H9 (cell line): ENCODE results near the gene SMCHD1. TPM values are rescaled to one million over a fixed set of nuclear protein-coding genes. Genes with fewer than 3 reads are reported as not detected.
A peak's percentile ranks its signal among the peaks of the same experiment; 100 is the strongest.

Experiments used
- DNase-seq: peaks from one replicate; pipeline ENCODE4 v3.0.0-alpha.2; 2017
- H2AFZ ChIP-seq: one replicate; pipeline ENCODE4 v1.6.1; 2013; ENCODE audit warnings: mild to moderate bottlenecking, low read length, control low read depth, moderate library complexity
- H2AK5ac ChIP-seq: 2 replicates; pipeline ENCODE4 v1.6.1; 2013; ENCODE audit warnings: low read length, control low read depth, mixed read lengths; ENCODE audit not compliant: insufficient read length
- H2BK120ac ChIP-seq: one replicate; pipeline ENCODE4 v1.6.1; 2013; ENCODE audit warnings: low read depth, mild to moderate bottlenecking, low read length, control low read depth, inconsistent platforms; ENCODE audit not compliant: poor library complexity, severe bottlenecking
- H2BK12ac ChIP-seq: 2 replicates; pipeline ENCODE4 v1.6.1; 2013; ENCODE audit warnings: low read length, control low read depth, mixed read lengths, low read depth; ENCODE audit not compliant: insufficient read length
- H2BK15ac ChIP-seq: 2 replicates; pipeline ENCODE4 v1.6.1; 2013; ENCODE audit warnings: low read depth, low read length, control low read depth
- H2BK20ac ChIP-seq: one replicate; pipeline ENCODE4 v1.6.1; 2013; ENCODE audit warnings: low read depth, mild to moderate bottlenecking, low read length, control low read depth, inconsistent platforms; ENCODE audit not compliant: poor library complexity, severe bottlenecking
- H2BK5ac ChIP-seq: 2 replicates; pipeline ENCODE4 v1.6.1; 2013; ENCODE audit warnings: low read length, control low read depth, mixed read lengths; ENCODE audit not compliant: insufficient read length
- H3K14ac ChIP-seq: 2 replicates; pipeline ENCODE4 v1.6.1; 2013; ENCODE audit warnings: low read length, control low read depth; ENCODE audit not compliant: insufficient read depth
- H3K18ac ChIP-seq: 2 replicates; pipeline ENCODE4 v1.6.1; 2013; ENCODE audit warnings: low read depth, mild to moderate bottlenecking, mixed read lengths, low read length, control low read depth; ENCODE audit not compliant: insufficient read length
- H3K23ac ChIP-seq: 2 replicates; pipeline ENCODE4 v1.6.1; 2013; ENCODE audit warnings: low read length, control low read depth, mixed read lengths, low read depth; ENCODE audit not compliant: insufficient read length
- H3K23me2 ChIP-seq: 2 replicates; pipeline ENCODE4 v1.6.1; 2013; ENCODE audit warnings: low read depth, mild to moderate bottlenecking, mixed read lengths, low read length, control low read depth; ENCODE audit not compliant: insufficient read length, poor library complexity, severe bottlenecking
- H3K27ac ChIP-seq: 2 replicates; pipeline ENCODE4 v1.5.1; 2013; ENCODE audit warnings: low read length, control low read depth, mixed read lengths, low read depth; ENCODE audit not compliant: insufficient read length
- H3K27me3 ChIP-seq: 2 replicates; pipeline ENCODE4 v1.6.1; 2013; ENCODE audit warnings: low read length, control low read depth, inconsistent platforms; ENCODE audit not compliant: insufficient read depth
- H3K4ac ChIP-seq: 2 replicates; pipeline ENCODE4 v1.6.1; 2013; ENCODE audit warnings: low read depth, mild to moderate bottlenecking, control low read depth, inconsistent platforms, low read length, moderate library complexity
- H3K4me1 ChIP-seq: 2 replicates; pipeline ENCODE4 v1.6.1; 2013; ENCODE audit warnings: low read length, control low read depth, inconsistent platforms; ENCODE audit not compliant: insufficient read depth
- H3K4me2 ChIP-seq: 2 replicates; pipeline ENCODE4 v1.6.1; 2013; ENCODE audit warnings: low read length, control low read depth, mixed read lengths; ENCODE audit not compliant: insufficient read length, insufficient read depth
- H3K56ac ChIP-seq: 2 replicates; pipeline ENCODE4 v1.6.1; 2013; ENCODE audit warnings: low read depth, mild to moderate bottlenecking, mixed read lengths, low read length, control low read depth; ENCODE audit not compliant: insufficient read length
- H3K79me1 ChIP-seq: 2 replicates; pipeline ENCODE4 v1.6.1; 2013; ENCODE audit warnings: low read depth, mild to moderate bottlenecking, moderate library complexity, low read length, control low read depth, inconsistent platforms; ENCODE audit not compliant: insufficient read depth, poor library complexity, severe bottlenecking
- H3K79me2 ChIP-seq: 2 replicates; pipeline ENCODE4 v1.6.1; 2013; ENCODE audit warnings: low read length, control low read depth, inconsistent platforms; ENCODE audit not compliant: insufficient read depth
- H3K9ac ChIP-seq: 2 replicates; pipeline ENCODE4 v1.6.1; 2013; ENCODE audit warnings: low read length, control low read depth, mixed read lengths; ENCODE audit not compliant: insufficient read length; ENCODE audit errors: extremely low read depth
- H3K9me3 ChIP-seq: one replicate; pipeline ENCODE4 v1.6.1; 2013; ENCODE audit warnings: low read depth, low read length, inconsistent platforms; ENCODE audit not compliant: control insufficient read depth
- H3T11ph ChIP-seq: one replicate; pipeline ENCODE4 v1.6.1; 2013; ENCODE audit warnings: mild to moderate bottlenecking, low read length, control low read depth, inconsistent platforms
- H4K20me1 ChIP-seq: one replicate; pipeline ENCODE4 v1.6.1; 2013; ENCODE audit not compliant: control insufficient read depth, insufficient read length, insufficient read depth
- H4K5ac ChIP-seq: 2 replicates; pipeline ENCODE4 v1.6.1; 2013; ENCODE audit warnings: low read depth, mild to moderate bottlenecking, mixed read lengths, low read length, control low read depth; ENCODE audit not compliant: insufficient read length
- H4K8ac ChIP-seq: replicated peaks from 2 replicates; pipeline ENCODE4 v1.6.1; 2013; ENCODE audit warnings: low read length, control low read depth, mixed read lengths, low read depth; ENCODE audit not compliant: insufficient read length
- H4K91ac ChIP-seq: 2 replicates; pipeline ENCODE4 v1.6.1; 2013; ENCODE audit warnings: low read depth, mild to moderate bottlenecking, moderate library complexity, mixed read lengths, low read length, control low read depth; ENCODE audit not compliant: insufficient read length
- H3K27ac Mint-ChIP-seq, 3 experiments: 2 replicates in 2 of 3; 3 replicates in 1 of 3; pipeline ENCODE4 v1.8.0; 2020 to 2021; ENCODE audit warnings: mixed read lengths in 3 of 3, mild to moderate bottlenecking in 1 of 3, moderate library complexity in 1 of 3
- H3K27me3 Mint-ChIP-seq: 2 replicates; pipeline ENCODE4 v1.8.0; 2021; ENCODE audit warnings: low read depth, mild to moderate bottlenecking, moderate library complexity, mixed read lengths
- H3K36me3 Mint-ChIP-seq, 3 experiments: 2 replicates in 2 of 3; 3 replicates in 1 of 3; pipeline ENCODE4 v1.8.0; 2020 to 2021; ENCODE audit warnings: low read depth in 3 of 3, mixed read lengths in 3 of 3; ENCODE audit not compliant: insufficient read depth in 1 of 3
- H3K4me1 Mint-ChIP-seq, 2 experiments: 2 replicates each; pipeline ENCODE4 v1.8.0; 2020; ENCODE audit warnings: mixed read lengths in 2 of 2
- H3K4me3 Mint-ChIP-seq, 2 experiments: 2 replicates in 1 of 2; 3 replicates in 1 of 2; pipeline ENCODE4 v1.8.0; 2020 to 2021; ENCODE audit warnings: mild to moderate bottlenecking in 2 of 2, mixed read lengths in 2 of 2, moderate library complexity in 1 of 2
- H3K9me3 Mint-ChIP-seq, 2 experiments: 2 replicates in 1 of 2; 3 replicates in 1 of 2; pipeline ENCODE4 v1.8.0; 2020; ENCODE audit warnings: mild to moderate bottlenecking in 2 of 2, mixed read lengths in 2 of 2, moderate library complexity in 1 of 2
- CTCF ChIP-seq: fragments of 200-600 bp; sonication (generic); conservative IDR thresholded peaks from 3 replicates; pipeline ENCODE4 v1.8.0; 2021; ENCODE audit warnings: antibody characterized with exemption, mild to moderate bottlenecking
- WGBS: extraction: QIAGEN DNeasy Blood & Tissue Kit; methylation state at CpG from one replicate; pipeline ENCODE4 v1.1.7; 2013; ENCODE audit warnings: missing lambda C conversion rate, low lambda C conversion rate, mixed read lengths; ENCODE audit not compliant: insufficient read length; ENCODE audit errors: extremely low coverage; 5-methylcytosine and 5-hydroxymethylcytosine counted together
- total RNA-seq: library from RNA; stranded (reverse); gene quantifications from 2 replicates; pipeline ENCODE4 v1.2.1, GENCODE V29; 2021

The SMCHD1 gene
- total RNA-seq, 1 experiment from 2014 or later, result 53.5 TPM

GRCh38 chr18:2825613-2826175 is 170.2 kb downstream of the SMCHD1 start:
- Histone ChIP-seq H4K91ac (no peak overlapping the region), H2AK5ac (no peak overlapping the region), H2BK5ac (no peak overlapping the region), H3K79me1 (no peaks in the 10 kb centered on the region), H3K23me2 (no peaks in the 10 kb centered on the region), H3K9me3 (no peaks in the 10 kb centered on the region), H3K4ac (no peak overlapping the region), H2BK120ac (no peak overlapping the region), H3K14ac (no peak overlapping the region), H3K4me1 (no peaks in the 10 kb centered on the region), H2AFZ (no peak overlapping the region), H3K27ac (no peak overlapping the region), H3K4me2 (no peak overlapping the region), H2BK12ac (no peak overlapping the region), H3K79me2 (no peaks in the 10 kb centered on the region), H3T11ph (no peak overlapping the region), H3K56ac (no peak overlapping the region), H3K23ac (no peak overlapping the region), H2BK20ac (no peak overlapping the region), H3K27me3 (no peaks in the 10 kb centered on the region), H3K18ac (no peak overlapping the region), H4K5ac (no peak overlapping the region), H2BK15ac (no peak overlapping the region), H3K9ac (no peak overlapping the region), H4K8ac (no peak overlapping the region), H4K20me1 (no peaks in the 10 kb centered on the region)
- Mint-ChIP-seq H3K36me3 (no peaks in the 10 kb centered on the region; a peak in 1 of 7 replicates), H3K4me3 (no peak overlapping the region), H3K27ac (peak overlapping the region in 1 of 3 experiments; percentile 12; a peak in 1 of 7 replicates), H3K9me3 (peaks cover 0 to 6% of the 10 kb centered on the region in 2 experiments; a peak in 2 of 5 replicates), H3K27me3 (no peaks in the 10 kb centered on the region; the same call in 1 of the 2 replicates), H3K4me1 (peaks cover 6 to 8% of the 10 kb centered on the region in 2 experiments)
- TF ChIP-seq CTCF, result no peak
- WGBS, result no CpG with 5 or more reads among the region's 3 CpGs
- DNase-seq, result no peak
